ENCODE data around the gene CRISP2. TPM values are rescaled to one million over a fixed set of nuclear protein-coding genes. Genes with fewer than 3 reads are reported as not detected.

The CRISP2 gene
- total and polyA plus RNA-seq, 9 of the 15 experiments (the other 6 are each of a cell fraction or from before 2014, with no cell fraction given), result not detected

GRCh38 chr6:49646130-49646824 lies 67.1 kb downstream of the CRISP2 start (continued):
- TF ChIP-seq YY1 (IDR thresholded peaks at IDR 0.05; ENCODE audit: borderline replicate concordance in 1 of 3, control insufficient read depth in 1 of 3, extremely low read depth in 1 of 3, insufficient read depth in 3 of 3, insufficient read length in 1 of 3, insufficient replicate concordance in 2 of 3, low read depth in 1 of 3, low read length in 2 of 3) (peak in 1 of 3 experiments; percentile 31), HINFP (tag; conservative IDR thresholded peaks at IDR 0.05; ENCODE audit: low read depth) (no peak), SNRNP70 (optimal IDR thresholded peaks at IDR 0.05; ENCODE audit: low read depth, low read length) (no peak), NCOA6 (IDR thresholded peaks at IDR 0.05) (0 out of 2 replicates have a peak, but pooled peaks have one; percentile 46), SNIP1 (IDR thresholded peaks at IDR 0.05; ENCODE audit: low read depth) (no peak), CBX8 (IDR thresholded peaks at IDR 0.05; ENCODE audit: borderline replicate concordance, extremely low read depth, low read depth, low read length, poor library complexity, severe bottlenecking) (no peak), NONO (IDR thresholded peaks at IDR 0.05; ENCODE audit: low read depth in 2 of 2, low read length in 1 of 2) (0 out of 4 replicates have a peak, but pooled peaks have one; percentile 22 to 51), ARID3A (IDR thresholded peaks at IDR 0.05; ENCODE audit: borderline replicate concordance, low read depth, low read length) (peak; percentile 99), ZNF408 (CRISPR knock-in tag; IDR thresholded peaks at IDR 0.05; ENCODE audit: low read depth) (no peak), ZNF586 (CRISPR knock-in tag; conservative IDR thresholded peaks at IDR 0.05) (no peak), ZBTB1 (CRISPR knock-in tag; IDR thresholded peaks at IDR 0.05; ENCODE audit: borderline replicate concordance, low read depth) (no peak), ZNF583 (CRISPR knock-in tag; IDR thresholded peaks at IDR 0.05) (no peak), ZNF76 (CRISPR knock-in tag; IDR thresholded peaks at IDR 0.05; ENCODE audit: borderline replicate concordance) (no peak), MXI1 (IDR thresholded peaks at IDR 0.05; ENCODE audit: low read depth, low read length) (peak; percentile 22; the same call in 1 of the 2 replicates), HCFC1 (IDR thresholded peaks at IDR 0.05; ENCODE audit: low read depth, low read length) (no peak), SAFB2 (IDR thresholded peaks at IDR 0.05; ENCODE audit: borderline replicate concordance, low read depth, low read length, severe bottlenecking) (no peak), ZNF175 (CRISPR knock-in tag; IDR thresholded peaks at IDR 0.05; ENCODE audit: low read depth) (peak; percentile 86; the same call in 1 of the 2 replicates), PKNOX1 (IDR thresholded peaks at IDR 0.05) (peak; percentile 83), KLF13 (tag; IDR thresholded peaks at IDR 0.05; ENCODE audit: borderline replicate concordance, low read depth) (no peak; the same call in 1 of the 2 replicates), PTBP1 (IDR thresholded peaks at IDR 0.05; ENCODE audit: low read depth, low read length) (no peak), ZNF644 (tag; IDR thresholded peaks at IDR 0.05; ENCODE audit: low read depth) (peak; percentile 95), KLF16 (IDR thresholded peaks at IDR 0.05) (peak; percentile 98)
